GM19467 (cell line): ENCODE measurements around the gene IL16.
"Not testable (repeated sequence)": the region's sequence is repeated elsewhere in the genome, so short reads cannot be mapped to it uniquely, and the experiment has no call there.

Source experiments
- ATAC-seq: cut with Tn5 transposase; IDR thresholded peaks from one replicate; pipeline ENCODE4 v1.9.1; 2021; ENCODE audit warnings: mild to moderate bottlenecking, moderate library complexity; ENCODE audit not compliant: unreplicated experiment

The IL16 gene

DNA sequence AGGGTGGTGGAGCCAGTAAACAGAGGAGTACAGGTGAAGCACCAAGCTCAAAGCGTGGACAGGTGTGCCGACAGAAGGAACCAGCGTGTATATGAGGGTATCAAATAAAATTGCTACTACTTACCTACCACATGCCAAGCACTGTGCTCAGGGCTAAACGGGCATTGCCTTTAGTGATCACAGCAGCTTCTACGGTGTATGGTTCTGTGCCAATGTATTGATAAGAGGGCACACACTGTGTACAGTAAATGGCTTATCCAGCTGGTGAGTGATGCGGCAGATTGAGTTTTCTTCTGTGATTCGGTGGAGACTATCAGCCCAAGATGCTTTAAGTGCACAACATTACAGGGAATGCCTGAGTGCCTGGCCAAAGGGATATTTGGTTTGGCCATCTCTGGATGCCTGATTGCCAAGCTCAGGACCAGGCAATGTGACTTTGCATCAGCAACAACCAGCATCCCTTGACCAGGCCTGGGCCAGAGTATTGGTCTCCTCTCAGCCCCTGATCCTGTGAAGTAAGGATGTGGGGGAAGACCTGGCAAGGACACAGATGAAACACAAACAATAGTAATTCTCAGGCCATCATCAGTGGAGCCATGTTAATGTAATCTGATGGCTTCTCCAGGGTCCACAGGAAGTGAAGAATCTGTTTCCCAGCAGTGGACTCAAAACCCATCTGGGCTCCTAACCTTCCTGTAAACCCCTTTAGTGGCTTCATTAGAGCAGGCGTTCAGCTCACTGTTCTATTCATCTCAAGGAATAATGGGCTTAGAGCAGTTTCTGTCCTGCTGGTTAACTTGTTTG lies 113.2 kb downstream of the IL16 start:
- no peak for ATAC-seq

DNA sequence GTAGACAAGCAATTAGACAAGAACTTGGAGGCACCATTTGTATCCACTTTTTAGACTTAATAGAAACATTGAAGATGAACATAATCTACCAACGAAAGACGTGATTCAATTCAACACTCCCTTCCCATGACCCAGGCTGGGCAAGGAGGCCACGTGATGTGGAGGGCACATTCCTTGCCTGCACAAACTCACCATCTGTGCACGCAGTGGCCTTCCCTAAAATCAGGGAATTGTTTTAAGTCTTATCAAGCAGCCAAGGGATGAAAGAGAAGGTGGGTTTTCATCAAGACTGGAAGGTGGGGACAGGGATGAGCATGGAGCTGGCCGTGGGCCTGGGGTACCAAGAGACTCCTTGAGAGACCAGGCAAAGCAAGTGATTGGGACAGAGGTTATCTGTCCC lies 113.8 kb downstream of the IL16 start:
- no peak for ATAC-seq

DNA sequence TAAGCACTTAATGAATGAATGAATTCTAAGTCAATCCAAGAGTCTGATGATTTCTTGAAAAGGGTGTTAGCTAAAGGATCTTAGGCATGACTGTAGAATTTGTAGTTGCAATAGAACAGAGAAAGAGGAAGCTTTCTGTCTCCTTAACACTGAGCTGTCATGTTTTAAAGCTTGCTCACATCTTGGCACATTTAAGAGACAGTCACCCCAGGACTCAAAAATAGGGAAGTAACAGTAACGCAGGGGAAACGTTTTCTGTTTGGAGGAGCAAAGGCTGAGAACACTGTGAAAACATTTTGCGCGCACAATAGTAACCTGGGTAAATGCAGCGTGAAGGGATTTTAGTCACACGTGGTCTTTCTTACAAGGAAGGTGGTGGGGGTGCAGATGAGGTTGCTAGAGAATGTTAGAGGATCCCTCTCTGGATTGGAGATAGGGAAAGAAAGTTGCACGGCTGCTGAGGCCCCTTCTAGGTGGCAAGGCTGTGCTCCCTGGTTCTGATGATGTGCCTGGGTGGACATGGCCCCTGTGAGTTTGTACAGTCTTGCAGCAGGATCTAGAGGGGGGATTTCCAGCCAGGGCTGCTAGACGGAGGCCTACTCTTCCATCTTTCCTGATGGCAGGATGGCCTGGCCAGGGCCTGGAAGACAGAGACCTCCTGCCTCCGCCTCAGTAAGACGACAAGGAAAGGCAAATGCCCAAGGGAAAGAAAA lies 115.2 kb downstream of the IL16 start:
- ATAC-seq, result no peak

DNA sequence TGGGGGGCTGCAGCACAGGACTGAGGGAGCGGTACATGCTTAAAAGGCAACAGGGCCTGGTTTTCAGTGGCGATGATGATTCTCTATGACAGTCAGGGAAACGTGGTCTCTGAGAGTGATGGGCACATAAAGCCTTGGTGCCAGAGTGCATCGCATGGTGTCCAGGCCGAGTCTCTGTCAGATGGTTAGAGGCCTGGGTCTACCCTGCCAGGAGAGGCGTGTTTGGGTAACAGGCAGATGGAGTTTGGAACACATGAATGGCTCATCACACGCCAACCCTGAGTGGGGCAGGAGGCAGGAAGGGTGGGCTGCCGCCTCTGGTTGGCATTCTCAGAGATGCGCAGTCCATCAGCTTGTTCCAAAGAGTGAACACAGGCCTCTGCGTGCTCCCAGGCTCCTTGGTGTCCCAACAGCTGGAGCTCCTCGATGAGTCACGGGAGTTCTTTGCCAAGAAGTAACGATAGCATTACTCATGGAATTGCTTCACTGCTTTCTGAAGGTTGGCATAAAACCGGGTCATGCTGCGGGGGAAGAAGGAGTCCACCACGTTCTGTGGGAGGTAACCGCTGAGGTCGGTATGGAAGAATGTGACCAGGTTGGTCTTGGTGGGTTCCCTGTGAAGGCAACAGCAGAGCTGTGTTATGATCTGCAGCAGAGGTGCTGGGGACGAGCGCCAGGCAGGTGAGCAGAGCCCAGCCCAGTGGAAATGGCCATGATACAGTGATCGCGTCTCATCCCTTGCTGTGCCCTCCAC lies 116.3 kb downstream of the IL16 start:
- no peak for ATAC-seq

DNA sequence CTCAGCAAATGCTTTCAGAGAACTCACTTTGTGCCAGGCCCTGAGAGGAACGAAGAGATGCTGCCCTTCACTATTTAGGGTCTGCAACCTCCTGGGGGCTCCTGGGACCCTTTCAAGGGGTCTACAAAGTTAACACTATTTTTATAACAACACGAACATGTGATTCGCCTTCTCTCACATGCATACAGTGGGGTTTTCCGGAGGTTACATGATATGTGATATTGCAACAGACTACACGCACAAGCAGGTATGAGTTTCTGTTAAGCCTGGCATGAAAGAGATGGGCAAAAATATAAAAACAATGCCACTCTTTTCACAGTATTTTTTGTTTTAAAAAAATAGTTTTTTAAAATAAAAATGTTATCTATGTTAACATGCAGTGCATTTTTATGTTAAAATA lies 117.0 kb downstream of the IL16 start:
- no peak for ATAC-seq

DNA sequence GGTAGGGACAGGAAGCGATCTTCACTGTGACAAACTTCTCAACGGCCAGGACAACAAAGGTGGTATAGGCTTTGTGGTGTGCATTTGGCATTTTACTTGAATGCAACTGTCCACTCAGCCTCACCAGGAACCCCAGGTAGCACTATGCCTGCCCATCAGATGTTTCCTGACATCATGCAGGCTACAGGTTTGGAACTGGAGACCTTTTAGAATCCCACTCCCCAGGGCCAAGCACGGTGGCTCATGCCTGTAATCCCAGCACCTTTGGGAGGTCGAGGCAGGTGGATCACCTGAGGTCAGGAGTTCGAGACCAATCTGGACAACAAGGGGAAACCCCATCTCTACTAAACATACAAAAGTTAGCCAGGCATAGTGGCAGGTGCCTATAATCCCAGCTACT lies 117.7 kb downstream of the IL16 start:
- no peak for ATAC-seq

DNA sequence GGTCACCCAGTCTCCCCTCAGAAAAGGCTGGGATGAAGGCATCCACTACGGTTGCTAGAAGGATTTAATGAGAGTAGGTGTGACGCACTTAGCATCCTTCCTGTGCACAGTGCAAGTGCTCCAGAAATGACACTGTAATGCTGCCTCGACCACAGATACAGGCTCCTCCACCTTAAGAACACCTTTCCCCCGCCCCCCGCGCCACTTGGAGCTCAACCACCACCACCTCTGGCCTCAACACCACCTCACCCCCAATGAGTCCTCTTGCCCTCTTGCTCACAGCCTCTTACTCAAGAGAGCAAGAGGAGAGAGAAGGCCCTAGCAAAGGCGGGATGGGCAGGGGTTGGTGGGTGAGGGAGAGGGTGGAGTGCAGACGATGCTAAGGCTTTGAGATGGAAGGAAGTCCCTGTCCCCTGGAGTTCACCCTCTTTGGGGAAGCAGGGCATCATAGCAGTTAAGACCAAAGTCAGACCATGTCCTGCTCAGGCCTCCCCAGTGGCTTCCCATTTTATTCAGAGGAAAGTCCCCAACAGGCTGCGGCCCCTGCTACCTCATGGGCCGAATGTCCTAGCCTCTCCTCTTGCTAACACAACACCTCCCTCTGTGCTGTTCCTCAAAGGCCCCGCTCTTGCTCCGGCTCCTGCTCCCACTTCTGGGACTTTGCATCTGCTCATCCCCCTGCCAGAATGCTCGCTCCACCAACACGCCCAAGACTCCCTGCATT lies 118.9 kb downstream of the IL16 start:
- no peak for ATAC-seq

DNA sequence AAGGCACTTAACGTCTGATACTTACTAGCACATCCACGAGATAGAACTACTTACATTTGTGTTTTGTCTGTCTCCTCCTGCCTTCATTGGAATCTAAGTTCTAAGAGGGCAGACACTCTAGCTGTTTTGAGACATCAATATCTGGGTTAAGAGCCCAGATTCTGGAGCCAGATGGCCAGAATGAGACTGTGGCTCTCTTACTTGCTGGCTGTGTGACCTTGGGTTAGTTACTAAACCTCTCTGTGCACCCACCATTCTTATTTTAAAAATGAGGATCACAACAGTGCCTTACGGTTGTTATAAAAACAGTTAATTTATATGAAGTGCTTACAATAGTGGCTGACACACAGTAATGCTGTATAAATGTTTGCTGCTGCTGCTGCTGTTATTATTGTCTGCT lies 119.6 kb downstream of the IL16 start:
- no peak for ATAC-seq

DNA sequence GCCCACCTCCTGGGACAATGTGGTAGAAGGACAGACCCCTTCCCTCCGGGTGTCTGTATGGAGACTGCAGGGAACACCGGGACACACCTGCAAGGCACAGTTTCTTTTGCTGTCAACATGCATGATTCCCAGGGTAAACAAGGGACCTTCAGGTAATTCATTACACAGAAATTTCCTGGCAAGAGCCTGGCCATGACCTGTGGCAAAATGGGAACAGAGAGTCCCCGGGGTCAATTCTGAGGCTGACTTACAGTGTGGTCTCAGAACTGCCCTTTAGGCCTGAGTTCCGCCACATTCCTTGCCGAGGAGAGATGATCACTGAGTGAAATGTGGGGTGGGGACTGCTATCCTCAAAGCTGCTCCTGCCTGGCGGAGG lies 121.0 kb downstream of the IL16 start:
- no peak for ATAC-seq

DNA sequence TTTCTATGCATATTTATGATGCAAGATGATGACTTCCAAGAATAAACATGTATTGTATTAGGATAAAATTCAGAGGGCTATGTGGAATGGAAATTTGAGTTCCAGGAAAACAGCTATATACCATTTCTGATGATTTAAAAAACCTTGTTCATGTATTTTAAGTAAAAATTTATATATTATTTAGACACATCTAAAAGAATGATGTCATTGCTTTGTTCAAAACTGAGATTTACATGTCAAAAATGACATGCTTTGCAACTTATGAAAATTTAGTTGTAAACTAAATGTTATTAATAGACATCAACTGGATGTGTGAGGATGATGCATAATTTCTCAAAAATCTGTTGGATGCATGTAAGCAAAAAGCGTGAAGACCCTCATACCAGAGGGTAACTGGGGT lies 125.0 kb downstream of the IL16 start:
- no peak for ATAC-seq

DNA sequence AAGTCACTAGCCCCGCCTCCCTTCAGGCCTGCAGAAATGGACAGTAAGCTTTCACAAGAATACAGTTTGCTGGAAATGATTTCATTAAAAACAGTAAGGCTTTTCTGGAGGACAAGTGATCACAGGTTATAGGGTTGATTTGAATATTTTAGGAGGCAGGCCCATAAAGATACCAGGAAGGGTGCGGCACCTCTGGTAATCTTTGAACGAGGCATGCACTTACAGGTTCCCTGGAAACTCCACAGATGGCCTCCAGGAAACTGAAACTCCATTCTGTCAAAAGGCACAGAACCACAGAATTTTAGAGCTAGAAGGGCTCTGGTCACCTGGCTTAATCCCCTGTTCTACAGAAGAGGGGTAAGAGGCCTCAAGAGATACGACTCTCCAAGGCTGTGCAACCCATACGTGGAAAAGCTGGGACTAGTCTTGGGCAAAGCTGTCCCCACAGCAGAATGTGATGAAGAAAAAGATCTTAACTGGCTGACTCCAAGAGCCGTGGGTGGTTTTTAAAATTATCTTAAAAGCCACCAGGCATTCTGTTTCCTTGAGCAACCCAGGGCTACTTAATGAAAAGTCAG lies 126.1 kb downstream of the IL16 start:
- no peak for ATAC-seq

DNA sequence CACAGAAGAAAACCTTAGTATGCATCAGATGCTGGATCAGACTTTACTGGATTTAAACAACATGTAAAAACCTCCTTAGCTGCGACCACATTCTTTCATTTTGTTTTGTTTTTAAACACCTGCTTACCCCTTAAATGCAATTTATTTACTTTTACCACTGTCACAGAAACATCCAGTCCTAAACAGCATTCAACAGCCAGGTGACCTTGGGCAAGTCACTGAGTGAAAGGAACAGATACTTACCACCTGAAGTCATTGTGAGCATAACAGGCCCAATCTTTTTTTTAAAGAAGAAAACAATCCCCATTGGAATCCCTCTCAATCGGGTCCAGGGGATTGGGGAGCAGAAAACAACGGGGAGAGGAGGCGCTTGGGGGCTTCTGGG lies 126.9 kb downstream of the IL16 start:
- ATAC-seq, result no peak

DNA sequence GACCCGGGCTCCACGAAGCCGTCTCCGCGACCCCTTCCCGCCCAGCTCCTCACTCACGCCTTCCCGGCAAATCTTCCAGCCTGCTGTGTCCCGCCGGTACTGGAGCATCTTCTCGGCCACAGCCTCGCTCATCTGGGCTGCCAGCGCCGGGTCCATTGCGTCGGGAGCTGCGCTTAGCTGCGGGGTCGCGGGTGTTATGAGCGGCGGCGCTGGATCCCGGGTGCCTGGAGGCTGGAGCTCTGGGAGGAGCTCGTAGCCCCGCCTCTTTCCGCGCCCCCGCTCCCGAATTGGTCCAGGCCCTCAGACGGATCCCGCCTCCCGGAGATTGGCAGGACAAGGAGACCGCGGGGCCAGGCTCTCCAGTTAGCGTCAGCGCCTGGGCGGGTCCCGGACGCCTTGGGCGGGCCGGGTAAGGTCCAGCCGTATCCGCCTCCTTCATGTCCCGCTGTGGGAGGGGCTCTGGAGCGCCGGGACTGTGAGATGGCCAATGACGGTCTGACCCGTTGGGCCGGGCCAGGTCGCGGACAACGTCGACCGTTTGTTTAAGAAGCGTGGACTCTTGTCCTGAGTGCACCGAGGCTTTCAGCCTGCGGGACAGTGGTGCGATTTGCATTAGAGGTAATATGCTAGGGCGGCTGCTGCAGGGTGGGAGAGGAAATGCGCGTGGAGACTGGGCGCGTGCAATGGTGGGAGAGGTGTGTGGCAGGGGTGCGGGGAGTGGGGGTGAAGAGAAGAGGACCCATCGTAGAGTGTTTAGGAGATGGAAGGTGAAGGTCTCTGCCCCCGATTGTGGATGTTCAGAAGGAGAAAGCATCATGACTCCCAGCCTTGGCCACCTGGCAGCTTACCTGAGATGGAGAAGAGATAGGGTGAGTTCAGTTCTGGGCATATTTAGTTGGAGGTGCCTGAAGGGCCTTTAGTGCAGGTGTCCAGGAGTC lies 127.5 kb downstream of the IL16 start, which contains the start of gene STARD5:
TSS of gene STARD5 (minus strand) at position 198 of the 938 bp plus-strand sequence. CDS start at position 156, 42 bp downstream.
- peak; percentile 99 for ATAC-seq

DNA sequence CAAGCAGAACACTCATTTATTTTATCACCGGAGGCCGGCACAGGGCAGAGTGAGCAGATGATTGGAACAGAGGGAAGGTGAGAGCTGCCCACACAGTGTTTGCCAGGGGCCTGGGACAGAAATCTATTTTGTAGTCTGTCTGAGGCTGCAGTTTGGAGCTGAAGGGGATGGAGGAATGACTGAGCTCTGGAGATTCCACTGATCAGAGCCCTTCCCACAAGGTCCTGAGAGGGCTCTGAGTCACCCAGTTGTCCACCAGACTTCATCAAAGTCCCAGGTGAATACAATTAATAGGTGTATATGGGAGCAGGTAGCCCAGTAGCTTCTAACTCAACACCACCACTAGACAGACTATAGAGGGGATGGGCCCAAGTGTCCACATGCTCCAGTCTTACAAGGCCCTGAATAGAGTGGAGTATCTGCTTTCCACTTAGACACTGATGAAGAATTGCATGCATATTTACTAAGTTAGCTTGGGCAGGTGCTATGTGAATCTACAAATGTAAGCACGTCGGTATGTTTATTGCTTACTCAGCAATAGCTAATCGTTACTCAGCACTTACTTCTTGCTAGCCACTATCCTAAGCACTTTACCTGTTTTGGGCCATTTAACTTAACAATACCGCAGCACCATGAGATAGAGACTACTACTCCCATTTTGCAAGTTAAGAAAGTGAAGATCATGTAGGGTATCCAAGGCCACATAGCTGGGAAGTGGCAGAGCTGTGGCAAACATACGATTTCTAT lies 130.0 kb downstream of the IL16 start:
- ATAC-seq, result no peak

DNA sequence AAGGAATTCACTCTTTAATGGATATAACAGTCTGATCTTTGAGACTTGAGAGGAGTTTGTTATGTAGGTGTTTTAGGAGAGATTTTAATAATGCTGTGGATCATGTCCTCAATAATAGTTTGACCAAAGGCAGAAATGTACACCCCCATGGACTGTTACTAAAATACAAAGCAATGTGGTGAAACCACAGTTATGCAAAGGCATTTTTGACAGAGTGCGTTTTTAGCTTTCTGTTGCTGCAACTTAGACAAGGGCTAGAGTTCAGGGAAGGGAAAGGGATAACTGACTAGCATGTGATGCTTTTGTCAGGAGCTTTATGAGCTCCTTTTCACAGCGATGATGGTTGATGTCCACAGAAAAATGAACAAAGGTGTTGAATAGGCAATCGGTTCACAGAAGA lies 130.8 kb downstream of the IL16 start:
- no peak for ATAC-seq

DNA sequence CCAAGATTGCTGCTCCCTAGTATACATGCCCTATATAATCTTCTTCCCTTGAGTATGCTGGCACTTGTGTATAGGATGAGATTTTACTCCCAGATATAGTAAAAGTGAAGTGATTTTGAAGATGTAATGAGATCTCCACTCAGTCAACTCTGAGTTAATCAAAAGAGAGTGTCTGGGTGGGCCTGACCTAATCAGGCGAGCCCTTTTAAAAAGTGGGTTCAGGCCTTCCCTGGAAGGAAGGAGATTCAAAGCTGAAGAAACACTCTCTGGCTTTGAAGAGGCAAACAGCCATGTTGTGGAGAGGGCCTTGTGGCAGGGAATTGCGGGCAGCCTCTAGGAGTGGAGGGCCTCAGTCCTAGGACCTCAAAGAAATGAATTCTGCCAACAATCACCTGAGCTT lies 132.8 kb downstream of the IL16 start:
- ATAC-seq, result no peak

DNA sequence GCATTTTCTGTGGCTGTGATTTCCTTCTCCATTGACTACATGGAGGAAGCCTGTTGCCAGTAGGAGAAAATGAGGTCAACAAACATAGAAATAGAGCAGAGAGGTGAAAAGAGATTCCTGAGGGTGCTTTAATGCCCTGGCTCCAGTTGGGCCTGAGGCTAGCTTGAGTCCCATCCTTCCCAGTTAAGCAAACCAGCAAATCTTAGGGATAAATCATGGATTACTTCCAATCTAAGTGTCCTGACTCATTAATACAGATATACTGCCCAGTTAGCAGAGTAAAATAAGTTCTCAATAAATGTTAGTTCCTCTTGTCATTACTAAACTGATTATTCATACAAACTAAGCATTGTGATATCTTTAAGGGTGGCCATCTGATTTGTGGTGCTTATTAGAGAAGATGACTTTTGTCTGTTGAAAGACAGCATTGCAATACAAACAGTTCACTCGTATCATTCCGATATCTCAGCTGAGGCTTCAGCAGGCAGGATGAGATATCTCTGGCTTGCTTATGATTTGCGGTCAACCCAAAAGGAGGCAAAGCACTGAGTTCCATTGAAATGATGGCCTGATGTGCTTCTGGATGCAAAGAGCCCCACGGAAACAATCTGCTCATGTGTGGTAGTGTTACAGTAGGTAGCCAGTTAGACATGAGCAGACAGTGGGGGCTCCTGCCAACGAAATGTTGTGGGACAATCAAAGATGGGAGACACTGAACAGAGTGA lies 133.8 kb downstream of the IL16 start:
- no peak for ATAC-seq

DNA sequence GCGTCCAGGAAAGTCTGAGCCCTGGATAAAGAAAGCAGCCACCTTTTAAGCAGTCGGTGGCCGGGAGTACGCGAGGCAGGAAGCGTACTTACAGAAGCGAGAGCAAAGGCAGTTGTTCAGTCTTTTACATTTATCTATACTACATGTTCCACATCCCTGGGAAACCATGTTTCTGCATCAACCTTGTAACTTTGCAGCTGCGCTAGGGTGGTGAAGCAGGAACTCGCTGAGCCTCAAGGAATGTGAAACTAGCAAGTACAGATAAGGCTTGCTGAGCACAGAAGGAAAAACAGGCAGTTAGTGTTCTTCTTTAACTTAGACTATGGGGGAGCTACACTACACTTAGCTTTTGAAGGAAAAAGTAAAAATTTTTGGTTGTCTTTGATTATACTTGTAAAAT lies 134.5 kb downstream of the IL16 start:
- not testable (repeated sequence) for ATAC-seq
